Fibroblast of villous mesenchyme (primary cell): ENCODE data around the gene CBARP. TPM values are rescaled to one million over a fixed set of nuclear protein-coding genes. Genes with fewer than 3 reads are reported as not detected.

Experiments used
- DNase-seq: peaks from one replicate; pipeline ENCODE4 v3.0.0-alpha.2; 2010; ENCODE audit warnings: low read depth
- H3K4me3 ChIP-seq: 2 replicates; pipeline ENCODE4 v1.5.1; 2011; ENCODE audit warnings: low read depth, mild to moderate bottlenecking, low read length
- total RNA-seq: library from RNA; depleted of rRNA; stranded (reverse); fragments of >200 nt; gene quantifications from 2 replicates; pipeline ENCODE4 v1.2.3, GENCODE V29; 2012
- TF ChIP-seq, protein P1 (sequence below): IDR thresholded peaks from 2 replicates; pipeline ENCODE4 v1.5.1; 2012; ENCODE audit warnings: low read depth, mild to moderate bottlenecking, low read length; ENCODE audit not compliant: insufficient read depth

Gene CBARP
- total RNA-seq, 1 donor, result 6.0 TPM

DNA sequence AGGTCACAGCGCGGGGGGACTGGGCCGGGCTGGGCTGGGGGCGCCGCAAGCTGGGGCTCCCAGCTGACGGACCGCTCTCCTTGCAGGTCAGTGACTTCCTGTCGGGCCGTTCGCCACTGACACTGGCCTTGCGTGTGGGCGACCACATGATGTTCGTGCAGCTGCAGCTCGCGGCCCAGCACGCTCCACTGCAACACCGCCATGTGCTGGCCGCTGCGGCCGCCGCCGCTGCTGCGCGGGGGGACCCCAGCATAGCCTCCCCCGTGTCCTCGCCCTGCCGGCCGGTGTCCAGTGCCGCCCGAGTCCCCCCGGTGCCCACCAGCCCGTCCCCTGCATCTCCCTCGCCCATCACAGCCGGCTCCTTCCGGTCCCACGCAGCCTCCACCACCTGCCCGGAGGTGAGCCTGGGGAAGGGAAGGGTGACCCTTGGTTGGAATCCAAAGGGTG lies 16.3 kb upstream of the CBARP start:
- peak overlapping the region; percentile 87 for H3K4me3 ChIP-seq
- TF ChIP-seq, protein P1, sequence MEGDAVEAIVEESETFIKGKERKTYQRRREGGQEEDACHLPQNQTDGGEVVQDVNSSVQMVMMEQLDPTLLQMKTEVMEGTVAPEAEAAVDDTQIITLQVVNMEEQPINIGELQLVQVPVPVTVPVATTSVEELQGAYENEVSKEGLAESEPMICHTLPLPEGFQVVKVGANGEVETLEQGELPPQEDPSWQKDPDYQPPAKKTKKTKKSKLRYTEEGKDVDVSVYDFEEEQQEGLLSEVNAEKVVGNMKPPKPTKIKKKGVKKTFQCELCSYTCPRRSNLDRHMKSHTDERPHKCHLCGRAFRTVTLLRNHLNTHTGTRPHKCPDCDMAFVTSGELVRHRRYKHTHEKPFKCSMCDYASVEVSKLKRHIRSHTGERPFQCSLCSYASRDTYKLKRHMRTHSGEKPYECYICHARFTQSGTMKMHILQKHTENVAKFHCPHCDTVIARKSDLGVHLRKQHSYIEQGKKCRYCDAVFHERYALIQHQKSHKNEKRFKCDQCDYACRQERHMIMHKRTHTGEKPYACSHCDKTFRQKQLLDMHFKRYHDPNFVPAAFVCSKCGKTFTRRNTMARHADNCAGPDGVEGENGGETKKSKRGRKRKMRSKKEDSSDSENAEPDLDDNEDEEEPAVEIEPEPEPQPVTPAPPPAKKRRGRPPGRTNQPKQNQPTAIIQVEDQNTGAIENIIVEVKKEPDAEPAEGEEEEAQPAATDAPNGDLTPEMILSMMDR, result no peak
- peak; percentile 50 for DNase-seq

DNA sequence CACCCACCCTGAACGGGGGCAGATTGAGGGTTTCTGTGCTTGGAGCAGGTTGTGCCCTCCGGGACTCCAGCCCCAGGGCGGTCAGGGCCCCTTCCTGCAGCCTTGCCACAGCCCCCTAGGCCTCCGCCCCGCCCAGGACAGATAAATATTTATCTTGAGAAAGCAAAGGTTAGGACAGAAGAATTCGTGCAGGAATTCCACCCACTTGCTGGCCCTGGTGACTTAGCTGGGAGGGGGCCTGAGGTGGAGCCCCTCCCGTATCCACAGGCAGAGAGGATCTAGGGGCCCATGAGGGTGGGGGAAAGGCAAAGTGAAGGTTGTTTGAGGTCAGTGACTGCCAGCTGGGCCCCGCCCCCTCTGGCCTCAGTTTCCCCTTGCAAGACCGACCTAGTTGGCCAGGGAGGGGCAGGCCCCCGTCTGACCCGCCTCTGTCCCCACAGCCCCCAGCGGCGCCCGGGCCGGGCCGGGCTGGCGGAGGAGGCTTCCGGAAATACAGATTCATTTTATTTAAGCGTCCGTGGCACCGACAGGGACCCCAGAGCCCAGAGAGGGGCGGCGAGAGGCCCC lies 15.8 kb upstream of the CBARP start:
- no peak for DNase-seq
- TF ChIP-seq, protein P1, result no peak
- peak overlapping the region; percentile 87 for H3K4me3 ChIP-seq

DNA sequence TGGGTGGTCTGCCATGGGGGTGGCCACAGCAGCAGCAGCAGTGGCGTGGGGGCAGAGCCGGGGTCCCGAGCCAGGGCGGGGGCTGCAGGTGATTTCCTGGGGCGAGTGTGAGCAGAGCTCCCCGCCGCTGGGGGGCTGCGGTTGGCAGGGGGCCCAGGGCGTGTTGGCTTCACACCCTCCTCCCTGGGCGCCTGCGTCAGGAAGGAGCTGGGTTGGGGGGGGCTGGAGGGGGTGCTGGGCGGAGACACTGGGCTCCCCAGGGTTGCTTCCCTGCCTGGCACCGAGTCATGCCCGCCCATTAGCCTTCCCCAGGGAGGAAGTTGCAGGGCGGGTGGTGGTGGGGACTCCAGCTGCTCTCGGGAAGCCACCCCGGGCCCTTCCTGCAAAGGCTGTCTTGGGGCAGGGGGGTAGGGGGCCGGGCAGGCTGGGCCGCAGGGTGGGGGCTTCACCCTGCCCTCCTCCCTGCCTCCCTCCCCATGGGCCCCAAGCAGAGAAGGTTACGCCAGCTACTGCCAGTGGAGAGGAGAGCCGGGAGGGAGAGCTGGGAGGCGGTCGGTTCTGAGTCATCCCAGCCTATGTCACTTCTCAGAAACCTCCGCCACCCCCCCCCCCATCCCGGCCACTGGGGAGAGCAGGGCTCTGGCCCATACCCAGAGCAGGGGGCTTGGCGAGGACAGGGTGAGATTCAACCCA lies 15.2 kb upstream of the CBARP start:
- DNase-seq, result peak; percentile 99
- TF ChIP-seq, protein P1, result no peak
- peak overlapping the region; percentile 87 for H3K4me3 ChIP-seq

DNA sequence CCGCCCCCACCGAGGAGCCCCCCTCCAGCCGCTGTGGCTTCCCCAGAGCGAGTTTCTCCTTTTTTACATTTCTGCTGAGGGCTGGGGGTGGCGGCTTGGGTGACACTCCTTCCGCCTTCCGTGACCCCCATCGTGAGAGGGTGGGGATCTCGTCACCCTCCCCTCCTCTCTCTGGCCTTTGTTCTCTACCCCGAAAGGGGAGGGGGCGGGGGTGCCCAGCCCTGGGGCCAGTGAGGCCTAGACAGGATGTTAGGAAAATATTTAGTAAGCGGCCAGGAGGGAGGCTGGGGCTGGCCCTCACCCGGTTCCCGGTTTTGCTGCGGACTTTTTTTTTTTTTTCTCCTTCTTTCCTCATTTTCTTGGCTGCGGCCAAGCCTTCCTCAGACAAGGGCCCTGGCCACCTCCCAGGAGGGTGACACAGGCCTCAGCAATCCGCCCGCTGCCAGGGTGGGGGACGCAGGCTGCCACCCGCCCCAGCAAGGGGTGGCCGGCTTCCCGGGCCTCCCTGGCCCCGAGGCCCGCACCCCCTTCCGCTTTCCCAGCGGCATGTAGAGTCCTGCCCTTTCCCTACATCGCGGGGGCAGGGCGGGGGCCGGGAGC lies 14.5 kb upstream of the CBARP start:
- peak overlapping the region; percentile 87 for H3K4me3 ChIP-seq
- DNase-seq, result peak; percentile 91
- TF ChIP-seq, protein P1, result no peak

DNA sequence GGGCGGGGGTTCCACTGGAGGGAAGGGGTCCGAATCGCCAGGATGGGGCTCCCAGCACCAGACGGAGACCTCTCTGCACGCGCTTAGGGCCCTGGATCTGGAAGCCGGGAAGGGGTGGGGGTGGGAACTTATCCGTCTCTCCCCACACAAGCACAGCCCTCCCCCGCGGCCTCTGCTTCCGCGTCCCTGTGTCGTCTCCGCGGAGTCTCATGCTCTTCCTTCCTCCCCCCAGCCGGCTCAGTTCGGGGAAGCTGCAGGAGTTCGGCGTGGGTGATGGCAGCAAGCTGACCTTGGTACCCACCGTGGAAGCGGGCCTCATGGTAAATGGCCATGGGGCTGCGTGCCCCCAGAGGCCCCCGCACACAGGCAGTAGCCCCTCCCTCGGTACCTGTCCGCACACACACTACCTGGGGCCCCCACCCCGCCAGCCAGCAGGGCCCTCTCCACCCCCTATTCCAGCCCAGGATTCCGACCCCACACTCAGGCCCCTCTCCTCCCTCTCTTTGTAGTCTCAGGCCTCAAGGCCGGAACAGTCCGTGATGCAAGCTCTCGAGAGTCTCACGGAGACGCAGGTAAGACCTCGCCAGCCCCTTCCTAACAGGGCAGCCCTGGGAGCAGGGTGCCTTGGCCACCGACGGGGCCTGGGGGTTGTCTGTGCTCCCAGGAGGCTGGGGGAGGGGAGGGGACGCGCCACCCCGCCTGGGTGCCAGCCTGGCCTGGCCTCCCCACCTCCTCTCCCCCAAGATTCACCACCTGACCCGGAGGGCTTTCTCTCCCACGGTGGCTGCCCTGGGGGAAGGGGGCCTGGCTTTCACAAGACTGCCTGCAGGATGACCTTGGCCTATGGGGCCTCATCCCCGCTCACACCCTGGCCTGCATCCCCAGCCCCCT lies 13.8 kb upstream of the CBARP start:
- DNase-seq, result peak; percentile 80
- TF ChIP-seq, protein P1, result no peak
- H3K4me3 ChIP-seq, result peak overlapping the region; percentile 87

DNA sequence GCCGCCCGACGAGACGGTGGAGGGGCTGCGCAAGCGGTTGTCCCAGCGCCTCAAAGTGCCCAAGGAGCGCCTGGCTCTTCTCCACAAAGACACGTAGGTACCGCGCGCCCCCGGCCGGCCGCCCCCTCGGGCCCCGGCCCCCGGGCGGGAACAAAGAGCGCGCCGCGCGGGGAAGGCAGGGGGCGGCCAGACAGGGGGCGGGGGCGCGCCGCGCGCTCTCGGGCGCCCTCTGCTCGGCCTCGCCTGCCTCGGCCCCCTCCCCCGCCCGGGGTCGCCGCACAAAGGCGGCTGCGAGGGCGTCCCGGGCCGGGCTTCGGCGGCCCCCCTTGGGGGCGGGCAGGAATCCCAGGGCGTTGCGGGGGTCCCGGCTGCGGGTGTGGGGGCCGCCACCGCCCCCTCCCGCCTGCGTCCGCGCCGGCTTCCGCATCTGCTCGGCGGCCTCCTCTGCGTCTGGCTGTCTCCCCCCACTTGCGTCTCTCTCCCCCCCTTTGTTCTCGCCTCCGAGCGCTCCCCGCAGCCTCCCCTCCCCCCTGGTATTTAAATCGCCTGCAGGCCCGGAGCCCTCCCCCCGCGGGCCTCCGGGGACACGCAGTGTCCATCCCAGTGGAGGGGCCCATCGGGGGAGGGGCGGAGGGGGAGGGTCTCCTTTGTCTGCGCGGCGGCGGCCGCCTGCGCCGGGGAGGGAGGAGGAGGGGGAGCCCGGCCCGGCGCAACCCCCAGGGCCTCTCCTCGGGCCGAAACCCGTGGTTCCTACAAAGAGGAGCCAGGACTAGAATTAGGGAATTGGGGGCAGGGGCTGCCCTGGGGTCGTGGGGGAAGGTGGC lies 12.8 kb upstream of the CBARP start:
- TF ChIP-seq, protein P1, result no peak
- peak overlapping the region; percentile 87 for H3K4me3 ChIP-seq
- peak; percentile 82 for DNase-seq
